HepG2 (cell line): ENCODE results near the gene CHCHD6. TPM values are rescaled to one million over a fixed set of nuclear protein-coding genes. Genes with fewer than 3 reads are reported as not detected.
"Not testable (repeated sequence)": the region's sequence is repeated elsewhere in the genome, so short reads cannot be mapped to it uniquely, and the experiment has no call there.

Experiments used
- ATAC-seq: fragments of 200-7000 bp; cut with Tn5 transposase; 3 replicates; pipeline ENCODE4 v1.9.1; 2020; ENCODE audit warnings: mild to moderate bottlenecking, moderate library complexity
- BruUV-seq: library from RNA; stranded (reverse); fragments of 400-500 nt; replicated peaks from 2 replicates; lab custom pipeline; 2021; lab: Mats Ljungman, UMichigan
- CTCF ChIA-PET: fragments of 300-600 bp; formaldehyde crosslinking; extraction: SDS; loops from one replicate; lab custom pipeline; 2021; ENCODE audit warnings: low total read pairs, inconsistent platforms, low intra/inter-chr PET ratio; lab: Yijun Ruan, JAX
- POLR2A ChIA-PET: fragments of 350-600 bp; sonication (Branson Sonifier 250); formaldehyde crosslinking; loops from one replicate; lab custom pipeline; 2020; ENCODE audit warnings: antibody characterized with exemption, inconsistent platforms; lab: Yijun Ruan, JAX
- DNase-seq: peaks from one replicate; pipeline ENCODE4 v3.0.0-alpha.2; 2015; ENCODE audit warnings: low spot score
- FAIRE-seq: peaks from 3 replicates; lab custom pipeline; 2011; peaks lifted over from hg19 to GRCh38; lab: Jason Lieb, UNC
- H2AFZ ChIP-seq: one replicate; pipeline ENCODE4 v1.6.1; 2011; ENCODE audit warnings: low read length, inconsistent platforms
- H3K27ac ChIP-seq: fragments of 300-600 bp; 3 replicates; pipeline ENCODE4 v1.8.0; 2011; ENCODE audit warnings: mixed run types, mild to moderate bottlenecking, mixed read lengths, low read length, inconsistent platforms; ENCODE audit not compliant: insufficient read depth; ENCODE audit errors: extremely low read length
- H3K27me3 ChIP-seq, 2 experiments: fragments of 200-600 bp in 1 of 2; 2 replicates in 1 of 2; 3 replicates in 1 of 2; pipeline versions ENCODE4 v1.6.0 to v1.8.0; 2011; ENCODE audit warnings: low read length in 2 of 2, mild to moderate bottlenecking in 2 of 2, moderate library complexity in 2 of 2, inconsistent platforms in 1 of 2; ENCODE audit not compliant: insufficient read depth in 2 of 2, control insufficient read depth in 1 of 2
- H3K36me3 ChIP-seq, 2 experiments: fragments of 200-600 bp in 1 of 2; replicated peaks in 1 of 2; 2 replicates in 1 of 2; 3 replicates in 1 of 2; pipeline versions ENCODE4 v1.5.1 to v1.8.0; 2011; ENCODE audit warnings: low read length in 2 of 2, inconsistent platforms in 1 of 2; ENCODE audit not compliant: insufficient read depth in 2 of 2, control insufficient read depth in 1 of 2
- H3K4me1 ChIP-seq: 2 replicates; pipeline ENCODE4 v1.5.1; 2012; ENCODE audit warnings: low read length, inconsistent platforms; ENCODE audit not compliant: insufficient read depth
- H3K4me2 ChIP-seq: 2 replicates; pipeline ENCODE4 v1.6.0; 2011; ENCODE audit warnings: low read depth, low read length, inconsistent platforms
- H3K4me3 ChIP-seq, 3 experiments: fragments of 200-600 bp in 1 of 3; sonication (generic), shearing (Covaris generic) in 1 of 3; replicated peaks in 1 of 3; 2 replicates each; pipeline ENCODE4 v1.5.1; 2011 to 2016; ENCODE audit warnings: low read length in 3 of 3, inconsistent platforms in 2 of 3, low read depth in 2 of 3, mild to moderate bottlenecking in 2 of 3, control low read depth in 1 of 3, mixed read lengths in 1 of 3; ENCODE audit not compliant: insufficient read depth in 1 of 3
- H3K79me2 ChIP-seq: one replicate; pipeline ENCODE4 v1.6.1; 2011; ENCODE audit warnings: low read length, inconsistent platforms; ENCODE audit not compliant: insufficient read depth
- H3K9ac ChIP-seq: 2 replicates; pipeline ENCODE4 v1.6.0; 2011; ENCODE audit warnings: mild to moderate bottlenecking, low read depth, low read length, inconsistent platforms; ENCODE audit not compliant: insufficient read depth
- H3K9me3 ChIP-seq: 2 replicates; pipeline ENCODE4 v1.5.1; 2012; ENCODE audit warnings: mild to moderate bottlenecking, low read length
- H4K20me1 ChIP-seq: 2 replicates; pipeline ENCODE4 v1.6.0; 2011; ENCODE audit warnings: inconsistent platforms, mild to moderate bottlenecking, low read length, moderate library complexity; ENCODE audit not compliant: insufficient read depth
- CEBPG ChIP-seq: IDR thresholded peaks from 2 replicates; pipeline ENCODE4 v1.6.1; 2016
- CREBL2 ChIP-seq: sonication (generic); formaldehyde crosslinking; IDR thresholded peaks from 2 replicates; pipeline ENCODE4 v1.8.1; 2023; ENCODE audit warnings: missing genetic modification reagents, mild to moderate bottlenecking, borderline replicate concordance
- MED1 ChIP-seq: sonication (generic); formaldehyde crosslinking; IDR thresholded peaks from 2 replicates; pipeline ENCODE4 v1.4.0; 2020; ENCODE audit warnings: missing genetic modification reagents
- SMARCC2 ChIP-seq: fragments of 450-650 bp; IDR thresholded peaks from 2 replicates; pipeline ENCODE4 v1.6.1; 2017; ENCODE audit warnings: antibody characterized with exemption, mild to moderate bottlenecking
- TCF12 ChIP-seq, 2 experiments: fragments of 450-650 bp in 1 of 2; sonication (generic) in 1 of 2; formaldehyde crosslinking in 1 of 2; IDR thresholded peaks; 2 replicates each; pipeline versions ENCODE4 v1.6.1 to v1.8.0; 2017 to 2022; ENCODE audit warnings: antibody characterized with exemption in 1 of 2, mild to moderate bottlenecking in 1 of 2, missing genetic modification reagents in 1 of 2, moderate library complexity in 1 of 2
- ZNF546 ChIP-seq: sonication (generic); formaldehyde crosslinking; conservative IDR thresholded peaks from 2 replicates; pipeline ENCODE4 v1.8.1; 2023; ENCODE audit warnings: mild to moderate bottlenecking, missing genetic modification reagents
- ZNF569 ChIP-seq: sonication (generic); formaldehyde crosslinking; IDR thresholded peaks from 2 replicates; pipeline ENCODE4 v1.5.0; 2020; ENCODE audit warnings: mild to moderate bottlenecking, missing genetic modification reagents, moderate library complexity, borderline replicate concordance
- WGBS: methylation state at CpG from one replicate; pipeline ENCODE4 v1.1.6; 2017; ENCODE audit warnings: low lambda C conversion rate; 5-methylcytosine and 5-hydroxymethylcytosine counted together
- in situ Hi-C: cut with HindIII; loops from 2 replicates; pipeline ENCODE4 v1.10.0; 2017; ENCODE audit warnings: low pct_unique_long_range_greater_than_20kb; ENCODE audit not compliant: extremely low pct_ligation_motif_present
- intact Hi-C: fragments of 100-400 bp; cut with micrococcal nuclease; formaldehyde crosslinking; loops from one replicate; pipeline ENCODE4 v1.10.0; 2022; ENCODE audit not compliant: unreplicated experiment
- polyA plus RNA-seq, 8 experiments: library from polyadenylated mRNA; depleted of rRNA in 3 of 8; stranded (reverse) in 7 of 8; unstranded in 1 of 8; fragments of >200 nt; fragmentation: Illumina TruSeq in 4 of 8; extraction: Trizol in 4 of 8; gene quantifications; 2 replicates each; pipeline versions ENCODE4 v1.2.1 to v1.2.3, GENCODE V29; 2011 to 2016; ENCODE audit warnings: low read depth in 4 of 8, missing spikeins in 1 of 8, mixed read lengths in 1 of 8; ENCODE audit not compliant: insufficient read depth in 1 of 8
- total RNA-seq, 5 experiments: library from RNA; depleted of rRNA; stranded (reverse); fragments of >200 nt; fragmentation: Illumina TruSeq; extraction: Trizol; gene quantifications; 2 replicates each; pipeline ENCODE4 v1.2.3, GENCODE V29; 2016; ENCODE audit warnings: low read depth in 1 of 5
- TF ChIP-seq, protein P1 (sequence below): sonication (generic); formaldehyde crosslinking; IDR thresholded peaks from 2 replicates; pipeline ENCODE4 v1.9.0; 2021; ENCODE audit warnings: missing genetic modification reagents, borderline replicate concordance

Gene CHCHD6
- total and polyA plus RNA-seq, 2 of the 13 experiments (the other 11 are each of a cell fraction or from before 2014, with no cell fraction given): 20.3 to 20.8 TPM

DNA sequence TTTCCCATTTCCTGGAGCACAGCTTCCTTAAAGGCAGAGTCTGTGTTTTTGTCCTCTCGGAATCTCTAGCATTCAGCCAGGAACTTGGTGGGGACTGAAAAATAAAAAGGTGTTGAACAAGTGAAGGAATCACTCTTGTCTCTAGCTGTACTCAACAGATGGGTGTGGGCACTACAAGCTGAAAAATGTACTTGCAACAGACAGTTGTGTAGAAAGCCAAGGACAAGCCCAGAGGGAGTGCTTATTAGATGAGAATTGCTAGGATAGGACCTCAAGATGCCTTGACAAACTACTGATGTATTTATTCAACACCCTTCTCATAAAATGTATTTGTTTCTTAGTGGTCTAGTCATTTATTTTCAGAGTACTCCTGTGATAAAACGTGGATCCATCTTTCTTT lies 95.1 kb downstream of the CHCHD6 start:
- POLR2A ChIA-PET: no interaction called here
- Histone ChIP-seq H3K9ac (no peak overlapping the region), H3K4me2 (no peak overlapping the region), H2AFZ (no peak overlapping the region)
- no TSS peak for BruUV-seq
- TF ChIP-seq, protein P1, sequence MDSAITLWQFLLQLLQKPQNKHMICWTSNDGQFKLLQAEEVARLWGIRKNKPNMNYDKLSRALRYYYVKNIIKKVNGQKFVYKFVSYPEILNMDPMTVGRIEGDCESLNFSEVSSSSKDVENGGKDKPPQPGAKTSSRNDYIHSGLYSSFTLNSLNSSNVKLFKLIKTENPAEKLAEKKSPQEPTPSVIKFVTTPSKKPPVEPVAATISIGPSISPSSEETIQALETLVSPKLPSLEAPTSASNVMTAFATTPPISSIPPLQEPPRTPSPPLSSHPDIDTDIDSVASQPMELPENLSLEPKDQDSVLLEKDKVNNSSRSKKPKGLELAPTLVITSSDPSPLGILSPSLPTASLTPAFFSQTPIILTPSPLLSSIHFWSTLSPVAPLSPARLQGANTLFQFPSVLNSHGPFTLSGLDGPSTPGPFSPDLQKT (CRISPR knock-in tag): no peak
- TF ChIP-seq TCF12 (IDR thresholded peaks at IDR 0.05) (no peak), TCF12 (CRISPR knock-in tag; IDR thresholded peaks at IDR 0.05) (no peak), CEBPG (CRISPR knock-in tag) (no peak), SMARCC2 (no peak), MED1 (CRISPR knock-in tag) (no peak), ZNF546 (CRISPR knock-in tag) (no peak), CREBL2 (no peak), ZNF569 (CRISPR knock-in tag) (no peak)
- TF ChIP-seq, all 625 proteins: peak for 0
- Histone ChIP-seq H3K27me3 (no peaks in the 10 kb centered on the region), H3K36me3 (0 out of 5 replicates have a peak, but pooled peaks cover 0 to 2% of the 10 kb centered on the region in 2 experiments), H3K4me3 (no peak overlapping the region), H3K27ac (no peak overlapping the region), H3K79me2 (no peaks in the 10 kb centered on the region), H3K4me1 (no peaks in the 10 kb centered on the region), H4K20me1 (no peaks in the 10 kb centered on the region), H3K9me3 (no peaks in the 10 kb centered on the region)
- DNase-seq: no peak
- ATAC-seq: no peak
- CTCF ChIA-PET: no interaction called here
- intact Hi-C loops (no loop called here), in situ Hi-C loops (no loop called here)
- FAIRE-seq: no peak
- 91% methylated on average over 2 of the region's 2 CpGs for WGBS

DNA sequence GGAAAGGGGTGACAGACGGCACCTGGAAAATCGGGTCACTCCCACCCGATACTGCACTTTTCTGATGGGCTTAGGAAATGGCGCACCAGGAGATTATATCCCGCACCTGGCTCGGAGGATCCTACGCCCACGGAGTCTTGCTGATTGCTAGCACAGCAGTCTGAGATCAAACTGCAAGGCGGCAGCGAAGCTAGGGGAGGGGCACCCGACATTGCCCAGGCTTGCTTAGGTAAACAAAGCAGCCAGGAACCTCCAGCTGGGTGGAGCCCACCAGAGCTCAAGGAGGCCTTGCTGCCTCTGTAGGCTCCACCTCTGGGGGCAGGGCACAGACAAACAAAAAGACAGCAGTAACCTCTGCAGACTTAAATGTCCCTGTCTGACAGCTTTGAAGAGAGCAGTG lies 97.3 kb downstream of the CHCHD6 start:
- H2AFZ ChIP-seq, DNase-seq, in situ Hi-C loops, FAIRE-seq, BruUV-seq, H3K27me3 ChIP-seq, H3K9me3 ChIP-seq, H3K9ac ChIP-seq, H4K20me1 ChIP-seq, POLR2A ChIA-PET, H3K4me1 ChIP-seq, intact Hi-C loops, ATAC-seq, H3K36me3 ChIP-seq, CTCF ChIA-PET, H3K79me2 ChIP-seq, H3K27ac ChIP-seq, H3K4me2 ChIP-seq, H3K4me3 ChIP-seq: not testable (repeated sequence)
- 92% methylated on average over 10 of the region's 11 CpGs for WGBS
